C4-2B (cell line): Measurements from ENCODE around the gene CACNA1B.

ENCODE experiments used
- CTCF ChIP-seq: fragments of 450-650 bp; conservative IDR thresholded peaks from 2 replicates; pipeline ENCODE4 v1.5.1; 2017; ENCODE audit warnings: mild to moderate bottlenecking
- ZFX ChIP-seq: fragments of 450-650 bp; IDR thresholded peaks from 2 replicates; pipeline ENCODE4 v1.6.1; 2017

GRCh38 chr9:138011951-138012500, 134.4 kb downstream of the CACNA1B start:
- TF ChIP-seq CTCF (no peak), ZFX (no peak)
